HPDE6-E6E7 (cell line): ENCODE measurements around the gene SWAP70.

Experiments
- DNase-seq: peaks from one replicate; pipeline ENCODE4 v3.0.0; 2011; ENCODE audit warnings: missing footprints; ENCODE audit errors: extremely low spot score

SWAP70 gene

GRCh38 chr11:9753021-9753420, 89.1 kb downstream of the SWAP70 start:
- DNase-seq, result no peak

GRCh38 chr11:9754010-9754471, 90.2 kb downstream of the SWAP70 start:
- DNase-seq, result no peak

GRCh38 chr11:9755561-9756185, 91.8 kb downstream of the SWAP70 start:
- no peak for DNase-seq

- no peak for DNase-seq
Observed at GRCh38 chr11:9756461-9756860, 92.6 kb downstream of the SWAP70 start.

GRCh38 chr11:9756878-9757277, 93.0 kb downstream of the SWAP70 start:
- no peak for DNase-seq

- DNase-seq, result no peak
Observed at GRCh38 chr11:9757809-9758636, 94.1 kb downstream of the SWAP70 start.

- DNase-seq, result no peak
Observed at GRCh38 chr11:9758637-9759518, 95.0 kb downstream of the SWAP70 start.

GRCh38 chr11:9759519-9760192, 95.8 kb downstream of the SWAP70 start:
- peak; percentile 95 for DNase-seq

- no peak for DNase-seq
Observed at GRCh38 chr11:9760193-9760575, 96.3 kb downstream of the SWAP70 start.

GRCh38 chr11:9761441-9761945, 97.6 kb downstream of the SWAP70 start:
- DNase-seq, result no peak

GRCh38 chr11:9762531-9762930, 98.7 kb downstream of the SWAP70 start:
- no peak for DNase-seq

GRCh38 chr11:9763301-9763700, 99.4 kb downstream of the SWAP70 start:
- no peak for DNase-seq

GRCh38 chr11:9765320-9766101, 101.6 kb downstream of the SWAP70 start:
- DNase-seq, result no peak

- DNase-seq, result no peak
Observed at GRCh38 chr11:9769621-9770020, 105.7 kb downstream of the SWAP70 start.

GRCh38 chr11:9771071-9771511, 107.2 kb downstream of the SWAP70 start:
- DNase-seq, result no peak

- no peak for DNase-seq
Observed at GRCh38 chr11:9772218-9772617, 108.3 kb downstream of the SWAP70 start.

GRCh38 chr11:9773524-9773923, 109.6 kb downstream of the SWAP70 start:
- no peak for DNase-seq

- no peak for DNase-seq
Observed at GRCh38 chr11:9774109-9774508, 110.2 kb downstream of the SWAP70 start.

- no peak for DNase-seq
Observed at GRCh38 chr11:9774591-9775397, 110.9 kb downstream of the SWAP70 start.

- DNase-seq, result no peak
Observed at GRCh38 chr11:9775398-9775779, 111.5 kb downstream of the SWAP70 start.
